H1 (cell line): ENCODE data around the gene NECTIN2. TPM values are rescaled to one million over a fixed set of nuclear protein-coding genes. Genes with fewer than 3 reads are reported as not detected.

Experiments
- CTCF ChIA-PET: fragments of 300-600 bp; sonication (Branson Sonifier 250); formaldehyde crosslinking; loops from one replicate; lab custom pipeline; 2021; ENCODE audit not compliant: partially characterized antibody; lab: Charles Lee
- POLR2A ChIA-PET: fragments of 300-600 bp; sonication (Branson Sonifier 250); formaldehyde crosslinking; loops from one replicate; lab custom pipeline; 2021; ENCODE audit warnings: inconsistent platforms; ENCODE audit not compliant: partially characterized antibody; lab: Charles Lee
- DNase-seq, 2 experiments: peaks; one replicate each; pipeline versions ENCODE4 v3.0.0 to v3.0.0-alpha.2; 2010 to 2022; ENCODE audit warnings: low spot score in 2 of 2, low read depth in 1 of 2, mixed read lengths in 1 of 2
- FAIRE-seq: peaks from 2 replicates; lab custom pipeline; 2011; peaks lifted over from hg19 to GRCh38; lab: Jason Lieb, UNC
- H2AFZ ChIP-seq: 2 replicates; pipeline ENCODE4 v1.8.1; 2012; ENCODE audit warnings: low read length, inconsistent platforms
- H2AK5ac ChIP-seq: 2 replicates; pipeline ENCODE4 v1.6.1; 2013; ENCODE audit warnings: low read depth, low read length
- H2BK120ac ChIP-seq: replicated peaks from 2 replicates; pipeline ENCODE3; 2013; ENCODE audit warnings: low read depth, low read length, inconsistent platforms
- H2BK12ac ChIP-seq: 2 replicates; pipeline ENCODE4 v1.6.1; 2013; ENCODE audit warnings: low read depth, low read length
- H2BK15ac ChIP-seq: 2 replicates; pipeline ENCODE4 v1.6.1; 2013; ENCODE audit warnings: low read length
- H2BK20ac ChIP-seq: 2 replicates; pipeline ENCODE4 v1.6.1; 2013; ENCODE audit warnings: low read length
- H2BK5ac ChIP-seq: 2 replicates; pipeline ENCODE4 v1.6.1; 2013; ENCODE audit warnings: low read depth, low read length
- H3K14ac ChIP-seq: 2 replicates; pipeline ENCODE4 v1.6.1; 2013; ENCODE audit warnings: inconsistent platforms; ENCODE audit not compliant: insufficient read length
- H3K18ac ChIP-seq: 2 replicates; pipeline ENCODE4 v1.6.1; 2013; ENCODE audit warnings: low read length; ENCODE audit errors: extremely low read depth
- H3K23ac ChIP-seq: 2 replicates; pipeline ENCODE4 v1.6.1; 2013; ENCODE audit warnings: inconsistent platforms; ENCODE audit not compliant: insufficient read length
- H3K23me2 ChIP-seq: 2 replicates; pipeline ENCODE4 v1.6.1; 2013; ENCODE audit warnings: low read depth, low read length
- H3K27ac ChIP-seq: 2 replicates; pipeline ENCODE4 v1.6.1; 2011; ENCODE audit warnings: low read depth, low read length, inconsistent platforms
- H3K27me3 ChIP-seq, 4 experiments: replicated peaks in 1 of 4; 1 replicate in 1 of 4; 2 replicates in 3 of 4; pipeline versions ENCODE4 v1.6.1 to v1.8.1; 2011 to 2013; ENCODE audit warnings: low read length in 3 of 4, mild to moderate bottlenecking in 3 of 4, inconsistent platforms in 2 of 4, mixed read lengths in 2 of 4, moderate library complexity in 1 of 4; ENCODE audit not compliant: control insufficient read depth in 3 of 4, insufficient read depth in 3 of 4; ENCODE audit errors: extremely low read depth in 1 of 4
- H3K36me3 ChIP-seq, 4 experiments: 2 replicates each; pipeline versions ENCODE4 v1.6.1 to v1.8.1; 2011 to 2013; ENCODE audit warnings: mild to moderate bottlenecking in 4 of 4, low read length in 3 of 4, moderate library complexity in 2 of 4, control low read depth in 1 of 4, inconsistent platforms in 1 of 4; ENCODE audit not compliant: insufficient read depth in 4 of 4, control insufficient read depth in 2 of 4
- H3K4ac ChIP-seq: replicated peaks from 2 replicates; pipeline ENCODE3; 2013; ENCODE audit warnings: low read length, low read depth, mixed read lengths, inconsistent platforms; ENCODE audit not compliant: insufficient read length
- H3K4me1 ChIP-seq, 4 experiments: replicated peaks in 1 of 4; 1 replicate in 1 of 4; 2 replicates in 3 of 4; pipeline versions ENCODE4 v1.6.1 to v1.8.1; 2011 to 2013; ENCODE audit warnings: low read length in 3 of 4, inconsistent platforms in 2 of 4, mixed read lengths in 1 of 4; ENCODE audit not compliant: insufficient read depth in 4 of 4, control insufficient read depth in 3 of 4
- H3K4me2 ChIP-seq, 2 experiments: 2 replicates each; pipeline versions ENCODE4 v1.6.1 to v1.8.1; 2011 to 2013; ENCODE audit warnings: low read depth in 2 of 2, low read length in 2 of 2, control low read depth in 1 of 2, inconsistent platforms in 1 of 2, mild to moderate bottlenecking in 1 of 2; ENCODE audit not compliant: insufficient read depth in 1 of 2
- H3K4me3 ChIP-seq, 4 experiments: fragments of 200-600, 300-600 bp in 1 of 4; sonication (generic), shearing (Covaris generic), sonication (Bioruptor Twin) in 1 of 4; 2 replicates each; pipeline versions ENCODE4 v1.5.1 to v1.8.1; 2011 to 2016; ENCODE audit warnings: low read length in 4 of 4, low read depth in 3 of 4, control low read depth in 2 of 4, inconsistent platforms in 2 of 4, mild to moderate bottlenecking in 2 of 4, mixed read lengths in 1 of 4, moderate library complexity in 1 of 4; ENCODE audit not compliant: insufficient read depth in 2 of 4; ENCODE audit errors: extremely low read depth in 1 of 4
- H3K56ac ChIP-seq: replicated peaks from 2 replicates; pipeline ENCODE3; 2013; ENCODE audit warnings: low read depth, mild to moderate bottlenecking, mixed read lengths, low read length, inconsistent platforms; ENCODE audit not compliant: insufficient read length
- H3K79me1 ChIP-seq: 2 replicates; pipeline ENCODE4 v1.6.1; 2013; ENCODE audit warnings: low read depth, low read length, control low read depth
- H3K79me2 ChIP-seq, 2 experiments: 2 replicates each; pipeline versions ENCODE4 v1.6.1 to v1.8.1; 2012 to 2013; ENCODE audit warnings: low read length in 2 of 2, mild to moderate bottlenecking in 2 of 2, inconsistent platforms in 1 of 2; ENCODE audit not compliant: insufficient read depth in 2 of 2, control insufficient read depth in 1 of 2
- H3K9ac ChIP-seq, 4 experiments: replicated peaks in 1 of 4; 1 replicate in 1 of 4; 2 replicates in 3 of 4; pipeline versions ENCODE4 v1.6.1 to v1.8.1; 2011 to 2013; ENCODE audit warnings: low read depth in 3 of 4, low read length in 3 of 4, control low read depth in 2 of 4, mild to moderate bottlenecking in 2 of 4, moderate library complexity in 2 of 4, inconsistent platforms in 1 of 4; ENCODE audit errors: extremely low read depth in 1 of 4
- H3K9me3 ChIP-seq, 2 experiments: 2 replicates each; pipeline versions ENCODE4 v1.6.1 to v1.8.1; 2012 to 2013; ENCODE audit warnings: mild to moderate bottlenecking in 2 of 2, moderate library complexity in 2 of 2, control low read depth in 1 of 2, inconsistent platforms in 1 of 2, low read depth in 1 of 2, low read length in 1 of 2, mixed read lengths in 1 of 2; ENCODE audit not compliant: insufficient read depth in 2 of 2
- H4K20me1 ChIP-seq, 2 experiments: replicated peaks in 1 of 2; 2 replicates each; pipeline versions ENCODE3 to v1.8.1; 2011 to 2013; ENCODE audit warnings: inconsistent platforms in 2 of 2, low read length in 2 of 2, mild to moderate bottlenecking in 1 of 2; ENCODE audit not compliant: insufficient read depth in 2 of 2, control insufficient read depth in 1 of 2
- H4K5ac ChIP-seq: 2 replicates; pipeline ENCODE4 v1.6.1; 2013; ENCODE audit warnings: low read length, low read depth, mixed read lengths, inconsistent platforms; ENCODE audit not compliant: insufficient read length
- H4K8ac ChIP-seq: 2 replicates; pipeline ENCODE4 v1.8.0; 2013; ENCODE audit warnings: mild to moderate bottlenecking, moderate library complexity, low read length, inconsistent platforms; ENCODE audit not compliant: insufficient read depth; ENCODE audit errors: extremely low read depth
- H4K91ac ChIP-seq: replicated peaks from 2 replicates; pipeline ENCODE3; 2013; ENCODE audit warnings: low read length, mixed read lengths, inconsistent platforms; ENCODE audit not compliant: insufficient read length
- ASH2L ChIP-seq: fragments of 200-600, 300-600 bp; sonication (generic); IDR thresholded peaks from one replicate; pipeline ENCODE4 v1.7.1; 2017; ENCODE audit warnings: low read length
- CEBPB ChIP-seq: IDR thresholded peaks from 2 replicates; pipeline ENCODE4 v1.6.1; 2012; ENCODE audit warnings: low read depth, low read length
- CTBP2 ChIP-seq: IDR thresholded peaks from 2 replicates; pipeline ENCODE4 v1.7.0; 2011; ENCODE audit warnings: borderline replicate concordance, mild to moderate bottlenecking, moderate library complexity, mixed read lengths, low read length; ENCODE audit not compliant: insufficient read depth, insufficient read length
- HDAC6 ChIP-seq: IDR thresholded peaks from one replicate; pipeline ENCODE4 v1.7.1; 2012; ENCODE audit warnings: low read depth, mild to moderate bottlenecking, inconsistent platforms, low read length, moderate library complexity
- KDM1A ChIP-seq: fragments of 200-600, 300-600 bp; sonication (generic); IDR thresholded peaks from 2 replicates; pipeline ENCODE4 v1.7.1; 2016; ENCODE audit warnings: mild to moderate bottlenecking, low read length, borderline replicate concordance
- KDM4A ChIP-seq: IDR thresholded peaks from one replicate; pipeline ENCODE4 v1.7.1; 2012; ENCODE audit warnings: low read depth, mild to moderate bottlenecking, moderate library complexity, low read length, inconsistent platforms; ENCODE audit not compliant: severe bottlenecking
- SIN3A ChIP-seq, 2 experiments: IDR thresholded peaks in 1 of 2; conservative IDR thresholded peaks in 1 of 2; 2 replicates each; pipeline ENCODE4 v1.6.1; 2011 to 2012; ENCODE audit warnings: low read length in 2 of 2, improper control_type of control experiment in 1 of 2, low read depth in 1 of 2, mild to moderate bottlenecking in 1 of 2
- SP1 ChIP-seq: IDR thresholded peaks from 2 replicates; pipeline ENCODE4 v1.6.1; 2011; ENCODE audit warnings: low read depth, low read length
- TAF1 ChIP-seq: IDR thresholded peaks from 2 replicates; pipeline ENCODE4 v1.6.1; 2011; ENCODE audit warnings: mild to moderate bottlenecking, low read depth, low read length
- YY1 ChIP-seq: IDR thresholded peaks from 2 replicates; pipeline ENCODE4 v1.6.1; 2011; ENCODE audit warnings: low read depth, mild to moderate bottlenecking, low read length
- ZNF274 ChIP-seq: IDR thresholded peaks from 2 replicates; pipeline ENCODE4 v1.7.0; 2012; ENCODE audit warnings: low read length, borderline replicate concordance; ENCODE audit errors: extremely low read depth
- WGBS, 2 experiments: shearing (Covaris generic) in 1 of 2; methylation state at CpG; one replicate each; pipeline versions ENCODE4 v1.1.6 to v1.1.7; 2013 to 2015; ENCODE audit warnings: low lambda C conversion rate in 2 of 2, mixed read lengths in 2 of 2, inconsistent platforms in 1 of 2, low coverage in 1 of 2, missing lambda C conversion rate in 1 of 2; ENCODE audit not compliant: insufficient replicate concordance in 2 of 2, insufficient coverage in 1 of 2, insufficient read length in 1 of 2; ENCODE audit errors: extremely low coverage in 1 of 2, missing lambda C conversion rate in 1 of 2; 5-methylcytosine and 5-hydroxymethylcytosine counted together
- polyA plus RNA-seq, 7 experiments: library from polyadenylated mRNA; depleted of rRNA in 3 of 7; stranded (reverse) in 5 of 7; unstranded in 2 of 7; fragments of >200 nt in 5 of 7; fragments of 200-250 nt in 2 of 7; gene quantifications; 1 replicate in 5 of 7; 2 replicates in 1 of 7; 4 replicates in 1 of 7; pipeline versions ENCODE4 v1.2.1 to v1.2.3, GENCODE V29; 2011 to 2013; ENCODE audit warnings: missing spikeins in 2 of 7, mixed read lengths in 2 of 7
- total RNA-seq: library from RNA; stranded (reverse); fragmentation: NEBNext Ultra II Directional; extraction: Animal tissue kit (Norgen Biotek cat#: 25700); gene quantifications from 2 replicates; pipeline ENCODE4 v1.2.1, GENCODE V29; 2021
- TF ChIP-seq, protein P1 (sequence below), 3 experiments: IDR thresholded peaks; 1 replicate in 2 of 3; 2 replicates in 1 of 3; pipeline versions ENCODE4 v1.5.1 to v1.6.1; 2011; ENCODE audit warnings: low read length in 3 of 3, mild to moderate bottlenecking in 3 of 3, inconsistent platforms in 2 of 3, low read depth in 1 of 3, moderate library complexity in 1 of 3; ENCODE audit not compliant: insufficient read depth in 1 of 3; ENCODE audit errors: control extremely low read depth in 1 of 3

The NECTIN2 gene
- total and polyA plus RNA-seq, 2 of the 8 experiments (the other 6 are each of a cell fraction or from before 2014, with no cell fraction given): 184 to 237 TPM

DNA sequence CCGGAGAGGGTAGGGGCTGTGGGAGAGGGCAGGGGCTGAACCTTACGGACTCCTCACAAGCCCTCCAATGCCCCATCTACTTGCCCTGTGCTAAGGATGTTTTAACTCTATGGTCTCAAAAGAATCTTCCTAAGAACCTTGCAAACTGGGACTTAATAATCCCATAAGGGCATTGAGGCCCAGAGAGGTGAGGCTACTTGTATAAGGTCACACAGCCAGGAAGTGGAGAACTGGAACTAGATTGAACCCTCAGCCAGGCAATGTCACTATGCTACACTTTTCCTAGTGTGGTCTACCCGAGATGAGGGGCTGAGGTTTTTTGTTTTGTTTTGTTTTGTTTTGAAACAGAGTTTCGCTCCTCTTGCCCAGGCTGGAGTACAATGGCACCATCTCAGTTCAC lies 85.4 kb downstream of the NECTIN2 start:
- H3K27ac ChIP-seq: no peak overlapping the region
- H3K9ac ChIP-seq: no peak overlapping the region
- H3K9me3 ChIP-seq: no peaks in the 10 kb centered on the region
- no peaks in the 10 kb centered on the region for H3K23me2 ChIP-seq
- no peak for DNase-seq
- no peak for TF ChIP-seq ASH2L
- no peak for TF ChIP-seq CEBPB
- no peak for TF ChIP-seq ZNF274
- no peak for TF ChIP-seq SIN3A (conservative IDR thresholded peaks at IDR 0.05 in 1 of 2, IDR thresholded peaks at IDR 0.05 in 1 of 2; ENCODE audit: low read depth in 1 of 2, low read length in 2 of 2)
- no peak for TF ChIP-seq KDM1A
- no peak for TF ChIP-seq SP1
- no peak for TF ChIP-seq YY1
- no peak for TF ChIP-seq CTBP2
- no peak for TF ChIP-seq HDAC6
- no peak for TF ChIP-seq KDM4A
- TF ChIP-seq, protein P1, sequence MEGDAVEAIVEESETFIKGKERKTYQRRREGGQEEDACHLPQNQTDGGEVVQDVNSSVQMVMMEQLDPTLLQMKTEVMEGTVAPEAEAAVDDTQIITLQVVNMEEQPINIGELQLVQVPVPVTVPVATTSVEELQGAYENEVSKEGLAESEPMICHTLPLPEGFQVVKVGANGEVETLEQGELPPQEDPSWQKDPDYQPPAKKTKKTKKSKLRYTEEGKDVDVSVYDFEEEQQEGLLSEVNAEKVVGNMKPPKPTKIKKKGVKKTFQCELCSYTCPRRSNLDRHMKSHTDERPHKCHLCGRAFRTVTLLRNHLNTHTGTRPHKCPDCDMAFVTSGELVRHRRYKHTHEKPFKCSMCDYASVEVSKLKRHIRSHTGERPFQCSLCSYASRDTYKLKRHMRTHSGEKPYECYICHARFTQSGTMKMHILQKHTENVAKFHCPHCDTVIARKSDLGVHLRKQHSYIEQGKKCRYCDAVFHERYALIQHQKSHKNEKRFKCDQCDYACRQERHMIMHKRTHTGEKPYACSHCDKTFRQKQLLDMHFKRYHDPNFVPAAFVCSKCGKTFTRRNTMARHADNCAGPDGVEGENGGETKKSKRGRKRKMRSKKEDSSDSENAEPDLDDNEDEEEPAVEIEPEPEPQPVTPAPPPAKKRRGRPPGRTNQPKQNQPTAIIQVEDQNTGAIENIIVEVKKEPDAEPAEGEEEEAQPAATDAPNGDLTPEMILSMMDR (IDR thresholded peaks at IDR 0.05; ENCODE audit: control extremely low read depth in 1 of 3, insufficient read depth in 1 of 3, low read depth in 1 of 3, low read length in 3 of 3): no peak
- TF ChIP-seq TAF1: no peak
- TF ChIP-seq, all 59 proteins: peak for 0
- H2AK5ac ChIP-seq: no peak overlapping the region
- ChIA-PET POLR2A (interaction anchor here (2.0 kb wide), 1 partner anchor 26 kb away, joined by 4 read pairs; the partner anchor contains the start of gene APOE), CTCF (interaction anchor here (0.6 to 1.6 kb wide), 4 partner anchors 20 to 151 kb away, joined by 3 to 6 read pairs (median 3); no protein-coding TSS in a partner anchor)
- no peaks in the 10 kb centered on the region for H3K79me1 ChIP-seq
- no peaks in the 10 kb centered on the region for H4K20me1 ChIP-seq
- H2BK5ac ChIP-seq: no peak overlapping the region
- H3K4me2 ChIP-seq: no peak overlapping the region
- H2BK15ac ChIP-seq: no peak overlapping the region
- H3K4me1 ChIP-seq: peaks cover 0 to under 1% (median 0%) of the 10 kb centered on the region in 4 experiments; a peak in 1 of 7 replicates
- H2BK120ac ChIP-seq: no peak overlapping the region
- 87% methylated on average over 3 of the region's 4 CpGs; no CpG with 5 or more reads in 1 of the 2 experiments for WGBS, 2 experiments
- H4K5ac ChIP-seq: no peak overlapping the region
- H3K4me3 ChIP-seq: no peak overlapping the region
- no peaks in the 10 kb centered on the region for H3K27me3 ChIP-seq
- H3K36me3 ChIP-seq: no peaks in the 10 kb centered on the region
- no peak overlapping the region for H3K56ac ChIP-seq
- no peak overlapping the region for H3K23ac ChIP-seq
- H3K14ac ChIP-seq: no peak overlapping the region
- no peaks in the 10 kb centered on the region for H3K79me2 ChIP-seq
- H4K91ac ChIP-seq: no peak overlapping the region
- no peak overlapping the region for H4K8ac ChIP-seq
- H2AFZ ChIP-seq: no peak overlapping the region
- H2BK20ac ChIP-seq: no peak overlapping the region
- H3K4ac ChIP-seq: no peak overlapping the region
- no peak overlapping the region for H2BK12ac ChIP-seq
- no peak for FAIRE-seq
- H3K18ac ChIP-seq: no peak overlapping the region
